H9 (cell line): ENCODE results near the gene COPB1. TPM values are rescaled to one million over a fixed set of nuclear protein-coding genes. Genes with fewer than 3 reads are reported as not detected.
A peak's percentile ranks its signal among the peaks of the same experiment; 100 is the strongest.

ENCODE experiments used
- DNase-seq: peaks from one replicate; pipeline ENCODE4 v3.0.0-alpha.2; 2017
- H2AFZ ChIP-seq: one replicate; pipeline ENCODE4 v1.6.1; 2013; ENCODE audit warnings: mild to moderate bottlenecking, low read length, control low read depth, moderate library complexity
- H2AK5ac ChIP-seq: 2 replicates; pipeline ENCODE4 v1.6.1; 2013; ENCODE audit warnings: low read length, control low read depth, mixed read lengths; ENCODE audit not compliant: insufficient read length
- H2BK120ac ChIP-seq: one replicate; pipeline ENCODE4 v1.6.1; 2013; ENCODE audit warnings: low read depth, mild to moderate bottlenecking, low read length, control low read depth, inconsistent platforms; ENCODE audit not compliant: poor library complexity, severe bottlenecking
- H2BK12ac ChIP-seq: 2 replicates; pipeline ENCODE4 v1.6.1; 2013; ENCODE audit warnings: low read length, control low read depth, mixed read lengths, low read depth; ENCODE audit not compliant: insufficient read length
- H2BK15ac ChIP-seq: 2 replicates; pipeline ENCODE4 v1.6.1; 2013; ENCODE audit warnings: low read depth, low read length, control low read depth
- H2BK20ac ChIP-seq: one replicate; pipeline ENCODE4 v1.6.1; 2013; ENCODE audit warnings: low read depth, mild to moderate bottlenecking, low read length, control low read depth, inconsistent platforms; ENCODE audit not compliant: poor library complexity, severe bottlenecking
- H2BK5ac ChIP-seq: 2 replicates; pipeline ENCODE4 v1.6.1; 2013; ENCODE audit warnings: low read length, control low read depth, mixed read lengths; ENCODE audit not compliant: insufficient read length
- H3K14ac ChIP-seq: 2 replicates; pipeline ENCODE4 v1.6.1; 2013; ENCODE audit warnings: low read length, control low read depth; ENCODE audit not compliant: insufficient read depth
- H3K18ac ChIP-seq: 2 replicates; pipeline ENCODE4 v1.6.1; 2013; ENCODE audit warnings: low read depth, mild to moderate bottlenecking, mixed read lengths, low read length, control low read depth; ENCODE audit not compliant: insufficient read length
- H3K23ac ChIP-seq: 2 replicates; pipeline ENCODE4 v1.6.1; 2013; ENCODE audit warnings: low read length, control low read depth, mixed read lengths, low read depth; ENCODE audit not compliant: insufficient read length
- H3K23me2 ChIP-seq: 2 replicates; pipeline ENCODE4 v1.6.1; 2013; ENCODE audit warnings: low read depth, mild to moderate bottlenecking, mixed read lengths, low read length, control low read depth; ENCODE audit not compliant: insufficient read length, poor library complexity, severe bottlenecking
- H3K27ac ChIP-seq: 2 replicates; pipeline ENCODE4 v1.5.1; 2013; ENCODE audit warnings: low read length, control low read depth, mixed read lengths, low read depth; ENCODE audit not compliant: insufficient read length
- H3K27me3 ChIP-seq: 2 replicates; pipeline ENCODE4 v1.6.1; 2013; ENCODE audit warnings: low read length, control low read depth, inconsistent platforms; ENCODE audit not compliant: insufficient read depth
- H3K4ac ChIP-seq: 2 replicates; pipeline ENCODE4 v1.6.1; 2013; ENCODE audit warnings: low read depth, mild to moderate bottlenecking, control low read depth, inconsistent platforms, low read length, moderate library complexity
- H3K4me1 ChIP-seq: 2 replicates; pipeline ENCODE4 v1.6.1; 2013; ENCODE audit warnings: low read length, control low read depth, inconsistent platforms; ENCODE audit not compliant: insufficient read depth
- H3K4me2 ChIP-seq: 2 replicates; pipeline ENCODE4 v1.6.1; 2013; ENCODE audit warnings: low read length, control low read depth, mixed read lengths; ENCODE audit not compliant: insufficient read length, insufficient read depth
- H3K56ac ChIP-seq: 2 replicates; pipeline ENCODE4 v1.6.1; 2013; ENCODE audit warnings: low read depth, mild to moderate bottlenecking, mixed read lengths, low read length, control low read depth; ENCODE audit not compliant: insufficient read length
- H3K79me1 ChIP-seq: 2 replicates; pipeline ENCODE4 v1.6.1; 2013; ENCODE audit warnings: low read depth, mild to moderate bottlenecking, moderate library complexity, low read length, control low read depth, inconsistent platforms; ENCODE audit not compliant: insufficient read depth, poor library complexity, severe bottlenecking
- H3K79me2 ChIP-seq: 2 replicates; pipeline ENCODE4 v1.6.1; 2013; ENCODE audit warnings: low read length, control low read depth, inconsistent platforms; ENCODE audit not compliant: insufficient read depth
- H3K9ac ChIP-seq: 2 replicates; pipeline ENCODE4 v1.6.1; 2013; ENCODE audit warnings: low read length, control low read depth, mixed read lengths; ENCODE audit not compliant: insufficient read length; ENCODE audit errors: extremely low read depth
- H3K9me3 ChIP-seq: one replicate; pipeline ENCODE4 v1.6.1; 2013; ENCODE audit warnings: low read depth, low read length, inconsistent platforms; ENCODE audit not compliant: control insufficient read depth
- H3T11ph ChIP-seq: one replicate; pipeline ENCODE4 v1.6.1; 2013; ENCODE audit warnings: mild to moderate bottlenecking, low read length, control low read depth, inconsistent platforms
- H4K20me1 ChIP-seq: one replicate; pipeline ENCODE4 v1.6.1; 2013; ENCODE audit not compliant: control insufficient read depth, insufficient read length, insufficient read depth
- H4K5ac ChIP-seq: 2 replicates; pipeline ENCODE4 v1.6.1; 2013; ENCODE audit warnings: low read depth, mild to moderate bottlenecking, mixed read lengths, low read length, control low read depth; ENCODE audit not compliant: insufficient read length
- H4K8ac ChIP-seq: replicated peaks from 2 replicates; pipeline ENCODE4 v1.6.1; 2013; ENCODE audit warnings: low read length, control low read depth, mixed read lengths, low read depth; ENCODE audit not compliant: insufficient read length
- H4K91ac ChIP-seq: 2 replicates; pipeline ENCODE4 v1.6.1; 2013; ENCODE audit warnings: low read depth, mild to moderate bottlenecking, moderate library complexity, mixed read lengths, low read length, control low read depth; ENCODE audit not compliant: insufficient read length
- H3K27ac Mint-ChIP-seq, 3 experiments: 2 replicates in 2 of 3; 3 replicates in 1 of 3; pipeline ENCODE4 v1.8.0; 2020 to 2021; ENCODE audit warnings: mixed read lengths in 3 of 3, mild to moderate bottlenecking in 1 of 3, moderate library complexity in 1 of 3
- H3K27me3 Mint-ChIP-seq: 2 replicates; pipeline ENCODE4 v1.8.0; 2021; ENCODE audit warnings: low read depth, mild to moderate bottlenecking, moderate library complexity, mixed read lengths
- H3K36me3 Mint-ChIP-seq, 3 experiments: 2 replicates in 2 of 3; 3 replicates in 1 of 3; pipeline ENCODE4 v1.8.0; 2020 to 2021; ENCODE audit warnings: low read depth in 3 of 3, mixed read lengths in 3 of 3; ENCODE audit not compliant: insufficient read depth in 1 of 3
- H3K4me1 Mint-ChIP-seq, 2 experiments: 2 replicates each; pipeline ENCODE4 v1.8.0; 2020; ENCODE audit warnings: mixed read lengths in 2 of 2
- H3K4me3 Mint-ChIP-seq, 2 experiments: 2 replicates in 1 of 2; 3 replicates in 1 of 2; pipeline ENCODE4 v1.8.0; 2020 to 2021; ENCODE audit warnings: mild to moderate bottlenecking in 2 of 2, mixed read lengths in 2 of 2, moderate library complexity in 1 of 2
- H3K9me3 Mint-ChIP-seq, 2 experiments: 2 replicates in 1 of 2; 3 replicates in 1 of 2; pipeline ENCODE4 v1.8.0; 2020; ENCODE audit warnings: mild to moderate bottlenecking in 2 of 2, mixed read lengths in 2 of 2, moderate library complexity in 1 of 2
- total RNA-seq: library from RNA; stranded (reverse); gene quantifications from 2 replicates; pipeline ENCODE4 v1.2.1, GENCODE V29; 2021
- TF ChIP-seq, protein P1 (sequence below): fragments of 200-600 bp; sonication (generic); conservative IDR thresholded peaks from 3 replicates; pipeline ENCODE4 v1.8.0; 2021; ENCODE audit warnings: antibody characterized with exemption, mild to moderate bottlenecking

COPB1 gene
- total RNA-seq, 1 experiment from 2014 or later = 71.6 TPM

DNA sequence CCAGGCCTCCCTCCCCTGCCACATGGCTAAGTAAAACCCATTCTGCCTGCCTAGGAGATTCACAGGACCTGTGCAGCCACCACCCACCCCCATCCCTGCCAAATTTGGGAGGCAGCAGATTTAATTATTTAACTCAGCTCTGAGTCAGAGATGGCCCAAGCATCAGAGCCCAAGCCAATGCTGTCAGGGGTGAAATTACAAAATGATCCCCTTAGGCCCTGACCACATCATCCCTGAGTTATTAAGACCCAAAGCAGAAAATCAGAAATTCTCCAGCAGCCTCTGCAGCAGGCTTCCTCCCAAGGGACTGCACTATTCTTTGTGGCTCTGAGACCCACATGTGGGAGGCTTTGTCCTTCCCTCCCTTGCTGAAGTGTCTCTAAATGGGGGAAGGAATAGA lies 87.8 kb downstream of the COPB1 start:
- Histone ChIP-seq H3K4me1 (peaks cover 10% of the 10 kb centered on the region; the same call in 1 of the 2 replicates), H3K18ac (no peak overlapping the region), H4K20me1 (no peaks in the 10 kb centered on the region), H4K5ac (no peak overlapping the region), H2BK120ac (no peak overlapping the region), H2BK20ac (no peak overlapping the region), H3K14ac (no peak overlapping the region), H3T11ph (no peak overlapping the region), H4K8ac (no peak overlapping the region), H4K91ac (no peak overlapping the region), H2BK12ac (no peak overlapping the region), H2AFZ (no peak overlapping the region), H3K4me2 (no peak overlapping the region), H3K4ac (no peak overlapping the region), H3K79me2 (no peaks in the 10 kb centered on the region), H3K9ac (no peak overlapping the region), H3K27ac (no peak overlapping the region), H3K9me3 (no peaks in the 10 kb centered on the region), H2AK5ac (no peak overlapping the region), H3K23me2 (no peaks in the 10 kb centered on the region), H2BK5ac (no peak overlapping the region), H3K23ac (no peak overlapping the region), H3K56ac (no peak overlapping the region), H3K27me3 (no peaks in the 10 kb centered on the region), H3K79me1 (no peaks in the 10 kb centered on the region), H2BK15ac (no peak overlapping the region)
- no peak for DNase-seq
- H3K27me3 Mint-ChIP-seq = no peaks in the 10 kb centered on the region; the same call in 1 of the 2 replicates
- peaks cover 61 to 68% of the 10 kb centered on the region in 2 experiments for H3K4me1 Mint-ChIP-seq
- H3K27ac Mint-ChIP-seq = peak overlapping the region in 1 of 3 experiments; percentile 31; a peak in 1 of 7 replicates
- no peak overlapping the region for H3K4me3 Mint-ChIP-seq
- TF ChIP-seq, protein P1, sequence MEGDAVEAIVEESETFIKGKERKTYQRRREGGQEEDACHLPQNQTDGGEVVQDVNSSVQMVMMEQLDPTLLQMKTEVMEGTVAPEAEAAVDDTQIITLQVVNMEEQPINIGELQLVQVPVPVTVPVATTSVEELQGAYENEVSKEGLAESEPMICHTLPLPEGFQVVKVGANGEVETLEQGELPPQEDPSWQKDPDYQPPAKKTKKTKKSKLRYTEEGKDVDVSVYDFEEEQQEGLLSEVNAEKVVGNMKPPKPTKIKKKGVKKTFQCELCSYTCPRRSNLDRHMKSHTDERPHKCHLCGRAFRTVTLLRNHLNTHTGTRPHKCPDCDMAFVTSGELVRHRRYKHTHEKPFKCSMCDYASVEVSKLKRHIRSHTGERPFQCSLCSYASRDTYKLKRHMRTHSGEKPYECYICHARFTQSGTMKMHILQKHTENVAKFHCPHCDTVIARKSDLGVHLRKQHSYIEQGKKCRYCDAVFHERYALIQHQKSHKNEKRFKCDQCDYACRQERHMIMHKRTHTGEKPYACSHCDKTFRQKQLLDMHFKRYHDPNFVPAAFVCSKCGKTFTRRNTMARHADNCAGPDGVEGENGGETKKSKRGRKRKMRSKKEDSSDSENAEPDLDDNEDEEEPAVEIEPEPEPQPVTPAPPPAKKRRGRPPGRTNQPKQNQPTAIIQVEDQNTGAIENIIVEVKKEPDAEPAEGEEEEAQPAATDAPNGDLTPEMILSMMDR = no peak
- H3K9me3 Mint-ChIP-seq = no peaks in the 10 kb centered on the region
- H3K36me3 Mint-ChIP-seq = no peaks in the 10 kb centered on the region
